ENCODE measurements around the gene PI4KA.
"Not testable (repeated sequence)": the region's sequence is repeated elsewhere in the genome, so short reads cannot be mapped to it uniquely, and the experiment has no call there.

PI4KA gene

GRCh38 chr22:20741634-20742581 lies 116.7 kb downstream of the PI4KA start:
- Histone ChIP-seq H3K4me2 (peak overlapping the region; percentile 57; the same call in 1 of the 2 replicates), H3K27ac (peak overlapping the region; percentile 47; the same call in 1 of the 2 replicates), H2AFZ (ENCODE audit: low read depth) (no peak overlapping the region), H3K79me2 (ENCODE audit: insufficient read depth, low read depth) (no peaks in the 10 kb centered on the region), H3K27me3 (ENCODE audit: insufficient read depth, low read depth) (no peaks in the 10 kb centered on the region), H3K9ac (no peak overlapping the region), H3K4me3 (IDR thresholded peaks at IDR 0.05; ENCODE audit: insufficient read depth, low read depth, low read length) (no peak overlapping the region), H3K4me1 (ENCODE audit: low read depth, poor library complexity, severe bottlenecking) (peaks cover 61% of the 10 kb centered on the region), H4K20me1 (ENCODE audit: insufficient read depth) (no peaks in the 10 kb centered on the region), H3K36me3 (ENCODE audit: insufficient read depth) (no peaks in the 10 kb centered on the region)
- peak; percentile 89 for TF ChIP-seq CTCF (conservative IDR thresholded peaks at IDR 0.05; ENCODE audit: low read depth, low read length)

DNA sequence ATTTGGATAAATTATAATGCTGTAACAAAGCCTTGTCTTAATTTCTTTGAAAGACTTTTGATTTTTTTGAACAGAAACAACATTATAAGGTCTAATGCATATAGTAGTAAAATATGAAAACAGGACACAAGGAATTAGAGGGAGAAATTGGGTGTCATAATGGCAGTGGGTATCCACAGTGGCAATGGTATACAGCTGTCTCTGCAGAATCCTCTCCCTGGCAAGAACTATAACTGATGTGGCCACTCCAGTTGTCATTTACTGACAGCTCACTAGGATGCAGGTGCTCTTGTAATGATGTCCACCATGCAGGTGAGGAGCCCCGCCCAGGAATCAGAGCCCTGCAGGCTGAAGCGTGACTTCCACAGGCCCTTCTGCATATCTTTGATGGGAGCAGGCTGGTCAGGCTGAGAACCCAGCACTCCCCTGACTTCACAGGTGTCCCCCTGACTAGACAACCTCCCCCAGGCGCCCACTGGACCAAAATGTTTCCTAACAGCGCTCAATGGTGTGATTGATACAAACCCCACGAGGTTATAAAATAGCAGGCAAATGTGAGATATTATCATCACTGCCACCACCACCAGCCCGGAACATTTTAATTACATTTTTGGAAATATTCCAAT lies 117.5 kb downstream of the PI4KA start:
- Histone ChIP-seq H3K36me3 (ENCODE audit: insufficient read depth) (no peaks in the 10 kb centered on the region), H3K79me2 (ENCODE audit: insufficient read depth, low read depth) (no peaks in the 10 kb centered on the region), H3K4me1 (ENCODE audit: low read depth, poor library complexity, severe bottlenecking) (peaks cover 59% of the 10 kb centered on the region), H2AFZ (ENCODE audit: low read depth) (no peak overlapping the region), H3K27me3 (ENCODE audit: insufficient read depth, low read depth) (no peaks in the 10 kb centered on the region), H3K4me3 (IDR thresholded peaks at IDR 0.05; ENCODE audit: insufficient read depth, low read depth, low read length) (no peak overlapping the region), H3K27ac (no peak overlapping the region; the same call in 1 of the 2 replicates), H4K20me1 (ENCODE audit: insufficient read depth) (no peaks in the 10 kb centered on the region), H3K9ac (no peak overlapping the region), H3K4me2 (no peak overlapping the region)
- no peak for TF ChIP-seq CTCF (conservative IDR thresholded peaks at IDR 0.05; ENCODE audit: low read depth, low read length)

DNA sequence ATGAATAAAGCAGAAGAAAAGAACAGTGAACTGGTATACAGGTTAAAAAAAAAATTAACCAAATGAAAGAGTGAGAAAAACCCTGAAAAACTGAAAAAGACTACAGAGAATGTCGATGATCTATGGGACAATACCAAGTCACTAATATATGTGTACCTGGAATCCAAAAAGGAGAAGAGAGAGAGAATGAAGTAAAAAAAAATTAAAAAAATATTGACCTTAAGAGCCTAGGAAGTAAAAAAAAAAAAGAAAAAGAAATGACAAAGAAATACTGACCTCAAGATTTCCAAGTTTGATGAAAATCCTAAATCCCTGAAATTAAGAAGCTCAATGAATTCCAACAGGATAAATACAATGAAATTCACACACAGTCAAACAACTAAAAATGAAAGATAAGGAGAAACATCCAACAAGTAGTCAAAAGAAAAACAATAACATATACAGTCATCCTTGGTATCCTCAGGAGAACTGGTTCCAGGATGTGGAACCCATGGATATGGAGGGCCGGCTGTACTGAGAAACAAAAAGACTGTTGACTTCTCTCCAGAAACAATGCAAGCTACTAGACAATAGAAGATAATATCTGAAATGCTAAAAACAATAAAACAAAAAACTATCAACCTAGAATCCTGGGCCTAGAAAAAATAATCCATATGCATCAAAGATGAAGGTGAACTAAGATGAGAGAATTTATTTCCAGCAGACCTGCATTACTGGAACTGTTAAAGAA lies 118.2 kb downstream of the PI4KA start:
- TF ChIP-seq CTCF (conservative IDR thresholded peaks at IDR 0.05; ENCODE audit: low read depth, low read length), result no peak
- H3K4me2 ChIP-seq, result no peak overlapping the region
- H4K20me1 ChIP-seq (ENCODE audit: insufficient read depth), result no peaks in the 10 kb centered on the region
- H3K4me3 ChIP-seq (IDR thresholded peaks at IDR 0.05; ENCODE audit: insufficient read depth, low read depth, low read length), result no peak overlapping the region
- no peak overlapping the region for H3K9ac ChIP-seq
- peaks cover 57% of the 10 kb centered on the region for H3K4me1 ChIP-seq (ENCODE audit: low read depth, poor library complexity, severe bottlenecking)
- H3K27ac ChIP-seq, result no peak overlapping the region
- H3K36me3 ChIP-seq (ENCODE audit: insufficient read depth), result no peaks in the 10 kb centered on the region
- no peaks in the 10 kb centered on the region for H3K27me3 ChIP-seq (ENCODE audit: insufficient read depth, low read depth)
- no peak overlapping the region for H2AFZ ChIP-seq (ENCODE audit: low read depth)
- H3K79me2 ChIP-seq (ENCODE audit: insufficient read depth, low read depth), result no peaks in the 10 kb centered on the region

GRCh38 chr22:20738394-20739089 lies 120.1 kb downstream of the PI4KA start:
- no peak overlapping the region for H3K9ac ChIP-seq
- H3K27ac ChIP-seq, result no peak overlapping the region
- H3K4me2 ChIP-seq, result no peak overlapping the region
- H3K36me3 ChIP-seq (ENCODE audit: insufficient read depth), result no peaks in the 10 kb centered on the region
- H3K27me3 ChIP-seq (ENCODE audit: insufficient read depth, low read depth), result no peaks in the 10 kb centered on the region
- H2AFZ ChIP-seq (ENCODE audit: low read depth), result no peak overlapping the region
- H3K79me2 ChIP-seq (ENCODE audit: insufficient read depth, low read depth), result no peaks in the 10 kb centered on the region
- H3K4me1 ChIP-seq (ENCODE audit: low read depth, poor library complexity, severe bottlenecking), result peaks cover 40% of the 10 kb centered on the region
- H4K20me1 ChIP-seq (ENCODE audit: insufficient read depth), result no peaks in the 10 kb centered on the region
- H3K4me3 ChIP-seq (IDR thresholded peaks at IDR 0.05; ENCODE audit: insufficient read depth, low read depth, low read length), result no peak overlapping the region
- TF ChIP-seq CTCF (conservative IDR thresholded peaks at IDR 0.05; ENCODE audit: low read depth, low read length), result no peak

DNA sequence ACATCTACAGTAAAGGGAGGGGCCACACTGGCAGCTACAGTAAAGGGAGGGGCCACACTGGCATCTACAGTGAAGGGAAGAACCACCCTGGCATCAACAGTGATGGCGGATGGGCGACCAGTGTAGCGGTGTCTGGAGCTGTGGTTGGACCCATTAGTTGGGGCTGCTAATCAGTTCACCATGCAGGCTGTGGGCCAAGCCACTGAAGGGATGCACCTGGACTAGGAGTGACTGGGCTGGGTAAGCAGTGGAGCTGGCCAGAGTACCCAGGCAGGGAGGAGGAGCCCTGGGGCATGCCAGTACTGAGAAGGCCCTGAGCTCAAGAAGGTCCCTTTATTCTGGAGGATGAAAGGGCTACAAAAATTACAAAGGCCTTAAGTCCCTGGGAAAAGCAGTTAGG lies 121.7 kb downstream of the PI4KA start:
- H3K36me3 ChIP-seq (ENCODE audit: insufficient read depth); H3K27ac ChIP-seq; H3K4me2 ChIP-seq; H3K9ac ChIP-seq; H3K27me3 ChIP-seq (ENCODE audit: insufficient read depth, low read depth); H4K20me1 ChIP-seq (ENCODE audit: insufficient read depth); H2AFZ ChIP-seq (ENCODE audit: low read depth); H3K4me3 ChIP-seq (IDR thresholded peaks at IDR 0.05; ENCODE audit: insufficient read depth, low read depth, low read length); H3K79me2 ChIP-seq (ENCODE audit: insufficient read depth, low read depth): not testable (repeated sequence)
- peaks cover 24% of the 10 kb centered on the region for H3K4me1 ChIP-seq (ENCODE audit: low read depth, poor library complexity, severe bottlenecking)

All from KMS-11 (cell line).